NOMO-1 treated with DMSO at 0.1 percent for 48 hours (cell line): Measurements from ENCODE around the gene LDLR.
"Not testable (repeated sequence)": the region's sequence is repeated elsewhere in the genome, so short reads cannot be mapped to it uniquely, and the experiment has no call there.

Source experiments
- DNase-seq: peaks from one replicate; lab custom pipeline; 2025; ENCODE audit not compliant: unreplicated experiment; lab: John Stamatoyannopoulos, UW

The LDLR gene

GRCh38 chr19:11169896-11170678 lies 80.8 kb downstream of the LDLR start:
- DNase-seq, result no peak

DNA sequence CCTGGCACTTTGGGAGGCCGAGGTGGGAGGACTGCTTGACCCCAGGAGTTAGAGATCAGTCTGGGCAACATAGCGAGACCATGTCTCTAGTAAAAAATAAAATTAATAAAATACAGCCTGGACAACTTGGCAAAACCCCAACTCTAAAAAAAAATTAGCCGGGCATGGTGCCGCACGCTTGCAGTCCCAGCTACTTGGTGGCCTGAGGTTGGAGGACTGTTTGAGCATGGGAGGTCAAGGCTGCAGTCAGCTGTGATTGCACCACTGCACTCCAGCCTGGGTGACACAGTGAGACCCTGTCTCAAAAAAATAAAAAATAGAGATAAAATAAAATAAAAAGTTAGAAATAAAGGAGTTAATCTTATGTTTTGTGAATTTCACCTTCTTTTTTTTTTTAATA lies 81.9 kb downstream of the LDLR start:
- DNase-seq, result no peak

GRCh38 chr19:11172576-11172975 lies 83.3 kb downstream of the LDLR start:
- no peak for DNase-seq

DNA sequence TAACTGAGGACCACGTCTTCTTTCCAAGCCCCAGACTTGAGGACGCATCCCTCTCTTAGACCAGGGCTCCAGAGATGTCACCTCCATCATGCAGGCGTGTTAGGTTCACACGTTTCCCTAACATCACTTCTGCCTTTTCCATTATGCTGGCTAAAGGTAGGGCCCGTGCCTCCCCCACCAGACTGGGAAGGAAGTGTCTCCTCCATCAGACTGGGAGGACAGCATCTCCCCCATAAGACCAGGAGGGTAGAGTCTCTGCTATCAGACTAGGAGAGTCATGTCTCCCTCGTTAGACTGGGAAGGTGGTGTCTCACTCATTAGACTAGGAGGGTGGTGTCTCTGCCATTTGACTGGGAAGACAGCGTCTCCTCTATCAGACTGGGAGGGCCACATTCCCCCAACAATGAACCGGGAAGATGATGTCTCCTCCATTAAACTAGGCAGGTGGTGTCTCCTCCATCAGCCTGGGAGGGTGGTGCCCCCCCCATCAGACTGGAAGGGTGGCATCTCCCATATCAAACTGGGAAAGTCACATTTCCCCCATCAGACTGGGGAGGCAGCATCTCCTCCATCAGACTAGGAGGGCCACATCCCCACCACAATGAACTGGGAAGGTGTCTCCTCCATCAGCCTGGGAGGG lies 84.4 kb downstream of the LDLR start:
- DNase-seq, result no peak

GRCh38 chr19:11174336-11174735 lies 85.1 kb downstream of the LDLR start:
- no peak for DNase-seq

DNA sequence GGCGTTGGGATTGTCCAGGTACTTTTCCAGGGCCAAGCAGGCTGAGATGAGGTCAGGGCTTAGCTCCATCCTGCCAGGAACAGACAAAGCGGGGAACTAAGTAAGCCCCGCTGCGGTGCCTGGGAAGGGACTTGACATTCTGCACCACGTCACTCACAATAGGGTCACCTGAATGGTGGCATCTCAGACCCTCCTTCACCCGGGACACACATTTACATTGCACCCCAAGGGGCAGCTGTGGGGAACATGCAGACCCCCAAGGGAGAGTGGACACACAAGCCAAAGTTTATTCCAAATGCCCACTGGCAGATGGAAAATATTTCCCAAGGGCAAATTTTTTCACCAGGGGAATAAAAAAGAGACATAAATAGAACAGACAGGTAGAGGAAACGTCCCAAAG lies 86.7 kb downstream of the LDLR start:
- DNase-seq, result no peak

DNA sequence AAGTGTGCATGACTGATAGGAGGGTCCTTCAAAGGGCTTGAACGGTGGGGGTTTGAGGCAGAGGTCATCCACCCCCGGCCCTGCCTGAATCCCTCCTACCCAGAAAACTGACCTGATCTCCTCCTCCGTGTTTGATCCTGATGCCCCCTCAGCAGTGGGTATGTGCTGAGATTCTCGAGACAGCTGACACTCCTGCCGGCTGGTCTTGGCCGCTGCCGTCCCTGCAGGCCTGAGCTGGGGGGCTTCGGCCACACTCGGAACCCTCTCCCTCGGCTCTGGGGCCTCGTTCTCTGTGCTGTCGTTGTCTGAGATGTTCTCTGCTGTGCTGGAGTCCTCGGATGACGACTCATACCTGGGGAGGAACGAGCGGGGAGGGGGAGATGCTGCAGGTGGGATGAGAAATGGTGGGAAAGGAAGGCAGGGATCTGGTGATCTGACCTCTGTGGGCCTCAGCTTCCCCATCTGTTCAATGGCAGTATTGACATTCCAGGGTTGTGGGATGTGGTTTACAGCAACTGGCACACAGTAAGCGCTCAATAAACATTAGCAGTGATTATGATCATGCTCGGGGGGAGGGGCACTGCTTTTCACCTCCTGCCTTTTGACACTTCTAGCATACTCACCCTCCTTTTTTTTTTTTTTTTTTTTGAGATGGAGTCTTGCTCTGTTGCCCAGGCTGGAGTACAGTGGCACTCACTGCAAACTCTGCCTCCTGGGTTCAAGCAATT lies 87.4 kb downstream of the LDLR start:
- DNase-seq, result no peak

- DNase-seq, result no peak
These were observed 88.3 kb downstream of the LDLR start for GRCh38 chr19:11177592-11177991.

- DNase-seq, result not testable (repeated sequence)
These were observed 89.8 kb downstream of the LDLR start for GRCh38 chr19:11179145-11179465.

DNA sequence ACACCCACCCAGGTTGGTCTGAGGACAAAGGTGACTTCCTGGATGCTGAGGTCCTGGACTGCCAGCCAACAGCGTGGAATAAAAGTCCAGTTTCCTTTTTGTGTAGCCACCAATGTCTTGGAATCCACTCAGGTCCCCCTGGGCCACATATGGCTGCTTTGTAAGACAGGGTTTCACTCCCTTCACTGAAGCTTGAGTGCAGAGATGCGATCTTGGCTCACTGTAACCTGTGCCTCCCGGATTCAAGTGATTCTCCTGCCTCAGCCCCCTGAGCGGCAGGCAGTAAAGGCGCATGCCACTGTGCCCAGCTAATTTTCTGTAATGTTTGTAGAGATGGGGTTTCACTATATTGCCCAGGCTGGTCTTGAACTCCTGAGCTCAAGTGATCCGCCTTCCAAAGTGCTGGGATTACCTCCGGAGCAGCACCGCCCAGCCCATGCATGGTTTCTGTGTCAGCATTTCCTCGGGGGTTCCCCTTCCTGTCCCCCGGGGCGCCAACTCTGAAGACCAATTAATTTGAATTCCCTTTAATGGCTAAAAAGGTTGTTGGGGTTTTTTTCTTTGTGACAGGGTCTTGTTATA lies 90.5 kb downstream of the LDLR start:
- no peak for DNase-seq

GRCh38 chr19:11180346-11180745 lies 91.1 kb downstream of the LDLR start:
- no peak for DNase-seq

- not testable (repeated sequence) for DNase-seq
These were observed 91.7 kb downstream of the LDLR start for GRCh38 chr19:11180975-11181374.

- DNase-seq, result no peak
These were observed 92.2 kb downstream of the LDLR start for GRCh38 chr19:11181488-11181887.
